Stimulated activated CD8-positive, alpha-beta memory T cell treated with anti-CD3 and anti-CD28 coated beads, Interleukin-2, amount 100 ng/mL, for 1 hour (primary cell): ENCODE data around the gene TTC28.

Source experiments
- DNase-seq, 2 donors: peaks; one replicate each; pipeline ENCODE4 v3.0.0-alpha.2; 2020; ENCODE audit warnings: low read depth in 2 of 2

The TTC28 gene

DNA sequence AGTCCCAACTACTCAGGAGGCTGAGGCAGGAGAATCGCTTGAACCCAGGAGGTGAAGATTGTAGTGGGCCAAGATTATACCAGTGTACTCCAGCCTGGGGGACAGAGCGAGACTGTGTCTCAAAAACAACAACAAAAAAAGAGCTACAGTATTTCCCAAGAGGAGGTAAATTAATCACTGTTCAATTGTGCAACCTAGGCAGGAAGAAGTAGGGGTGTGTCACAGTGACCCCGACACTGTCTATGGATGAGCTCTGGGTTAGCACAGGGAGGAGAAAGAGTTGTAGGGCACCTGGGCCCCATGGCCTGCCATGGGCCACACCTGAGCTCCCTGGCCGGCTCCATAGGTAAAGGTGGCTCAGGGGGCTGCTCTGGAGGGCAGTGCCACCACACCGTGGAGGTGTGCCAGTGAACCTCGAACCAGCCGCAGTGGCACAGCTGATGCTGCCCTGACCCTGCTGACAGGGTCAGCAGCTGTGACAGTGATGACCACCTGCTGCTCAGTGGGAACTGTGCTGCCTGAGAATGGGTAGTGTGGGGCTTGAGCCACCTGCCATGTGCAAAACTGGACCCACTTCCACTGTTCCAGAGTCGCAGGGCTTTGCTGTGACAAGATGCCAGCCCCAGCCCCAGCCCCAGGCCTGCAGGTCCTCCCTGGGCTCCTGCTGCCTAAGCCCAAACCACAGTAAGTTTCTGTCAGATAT is 676.6 kb downstream of the TTC28 start:
- no peak for DNase-seq

DNA sequence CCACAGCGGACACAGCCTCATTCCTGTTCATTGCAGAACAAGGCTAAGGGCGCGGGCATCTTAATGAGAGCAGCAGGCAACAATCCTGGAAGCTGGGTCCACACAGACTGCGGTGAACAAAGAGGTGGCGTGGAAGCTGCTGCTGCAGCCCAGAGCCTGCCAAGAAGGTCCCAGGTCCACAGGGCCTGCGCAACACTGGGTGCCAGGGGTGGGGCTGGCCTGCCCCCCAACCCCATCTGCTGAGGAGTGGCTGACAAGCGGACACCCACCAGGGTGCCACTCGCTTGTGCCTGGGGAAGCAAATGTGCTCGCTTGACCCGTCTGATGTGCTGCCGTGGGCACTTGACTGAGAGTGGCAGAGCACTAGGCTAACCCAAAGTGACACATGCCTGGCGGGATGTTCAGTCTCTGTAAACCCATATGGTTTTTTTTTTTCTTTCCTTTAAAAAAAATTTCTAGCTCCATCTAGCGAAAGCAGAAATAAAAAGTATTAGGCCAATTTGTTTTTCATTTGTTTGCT is 677.4 kb downstream of the TTC28 start:
- DNase-seq: no peak

- DNase-seq: no peak
Observed at GRCh38 chr22:28001171-28001835, 678.3 kb downstream of the TTC28 start.

DNA sequence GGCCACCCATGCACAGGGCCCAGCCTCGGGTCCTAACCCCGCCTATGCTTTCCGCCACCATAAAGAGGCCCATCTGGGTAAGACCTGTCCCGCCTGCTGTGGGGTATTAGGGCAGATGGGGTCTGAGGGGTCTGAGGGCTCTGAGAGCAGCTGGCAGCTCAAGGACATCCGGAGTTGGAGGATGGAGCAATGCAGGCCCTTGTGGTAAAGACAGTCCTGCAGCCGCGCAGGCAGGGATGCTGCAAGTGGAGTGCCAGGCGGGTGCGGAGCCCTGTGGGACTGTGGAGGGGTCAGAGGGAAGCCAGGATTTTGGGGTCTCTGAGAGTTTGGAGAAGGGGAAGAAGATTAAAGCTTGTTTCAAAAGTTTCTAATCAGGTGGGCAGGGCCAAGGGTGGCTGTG is 679.3 kb downstream of the TTC28 start:
- no peak for DNase-seq

DNA sequence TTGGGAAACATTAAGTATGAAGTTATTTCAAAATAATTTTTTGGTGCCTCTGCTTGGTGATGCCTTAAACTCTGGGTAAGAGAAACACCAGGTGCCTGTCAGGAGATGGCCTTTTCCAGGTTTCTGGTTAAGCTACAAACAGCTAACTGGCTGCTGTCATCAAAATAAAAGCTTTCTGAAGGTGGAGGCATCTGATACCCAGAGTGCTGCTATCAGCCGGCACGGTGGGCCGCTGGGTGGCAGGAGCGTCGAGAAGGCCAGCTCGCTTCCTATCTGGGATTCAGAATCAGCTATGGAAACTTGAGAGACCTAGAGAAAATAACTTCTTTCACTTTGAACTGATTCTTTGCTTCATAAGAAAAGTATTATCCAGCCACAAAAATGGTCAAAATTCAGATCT is 679.8 kb downstream of the TTC28 start:
- DNase-seq: no peak

DNA sequence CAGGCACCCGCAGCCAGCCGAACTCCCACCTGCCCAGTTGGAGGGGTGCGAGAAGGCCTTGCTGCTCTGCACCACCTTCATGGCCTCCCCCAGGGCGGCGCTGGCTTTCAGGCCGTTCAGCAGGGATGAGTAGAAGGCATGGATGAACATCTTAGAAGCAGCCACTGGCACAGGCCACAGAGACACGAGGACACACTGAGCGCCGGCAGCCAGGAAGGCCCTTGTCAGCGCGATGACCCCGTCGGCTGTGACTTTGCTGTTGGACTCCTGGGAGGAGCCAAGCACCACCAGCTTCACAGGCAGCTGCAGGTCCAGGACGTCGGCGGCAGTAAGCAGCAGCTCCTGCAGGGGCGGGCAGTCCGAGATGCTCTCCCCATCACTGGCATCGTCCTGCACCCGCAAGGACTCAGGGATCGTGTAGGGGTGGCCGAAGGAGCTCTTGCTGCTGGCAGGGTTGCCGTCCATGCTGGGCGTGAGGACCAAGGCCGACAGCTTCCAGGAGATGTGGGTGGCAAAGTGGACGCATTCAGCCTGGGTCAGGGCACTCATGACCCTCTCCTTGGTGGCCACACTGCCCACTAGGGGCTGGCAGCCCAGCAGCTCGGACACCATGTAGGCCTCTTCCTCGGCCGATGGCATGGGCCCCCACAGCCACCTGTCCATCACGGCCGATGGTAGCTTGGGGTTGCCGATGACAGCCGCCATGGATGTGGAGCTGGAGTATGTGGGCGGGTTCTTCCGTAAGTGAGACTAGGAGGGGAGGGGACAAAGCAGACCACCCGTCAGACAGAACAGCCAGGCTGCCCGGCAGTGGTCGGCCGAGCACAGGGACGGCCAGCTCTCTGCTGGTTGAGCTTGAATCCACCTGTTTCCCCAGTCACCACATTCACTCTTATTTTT is 680.9 kb downstream of the TTC28 start:
- no peak for DNase-seq

DNA sequence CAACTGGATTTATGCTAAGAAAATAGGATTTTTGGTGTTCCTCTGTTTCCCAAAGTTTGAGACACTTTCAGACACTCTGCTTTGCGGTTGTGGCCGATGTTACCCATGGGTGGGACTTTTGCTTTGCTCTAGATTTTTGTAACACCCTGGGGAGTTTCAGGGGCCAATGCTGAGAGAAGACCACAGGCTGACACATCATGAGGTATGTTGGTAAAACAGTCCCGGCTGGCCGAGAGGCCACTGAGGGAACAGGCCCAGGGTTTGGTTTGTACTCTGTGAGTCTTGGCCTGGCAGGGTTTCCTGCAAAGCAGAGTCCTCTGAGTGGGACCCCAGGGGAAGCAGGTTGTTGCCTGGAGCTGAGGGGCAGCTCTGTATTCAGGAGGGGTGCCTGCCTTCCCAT is 682.1 kb downstream of the TTC28 start:
- DNase-seq: no peak

DNA sequence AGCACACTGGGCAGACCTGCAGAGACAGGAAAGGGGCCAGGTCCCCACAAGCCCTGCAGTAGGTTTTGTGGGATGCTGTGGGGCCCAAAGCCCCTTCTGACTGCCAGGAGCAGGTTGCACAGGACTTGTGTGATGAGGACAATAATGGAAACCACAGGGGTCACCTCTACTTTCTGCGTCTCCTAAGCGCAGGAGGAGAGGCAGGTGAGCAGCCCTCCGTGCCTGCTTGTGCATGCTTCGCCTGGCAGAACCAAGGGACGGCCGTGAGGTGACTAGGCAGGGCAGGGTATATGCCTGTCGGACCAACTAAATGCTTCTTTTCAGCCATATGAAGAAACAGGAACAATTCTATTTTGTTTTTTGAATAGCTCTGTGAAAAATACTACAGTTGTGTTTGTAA is 682.7 kb downstream of the TTC28 start:
- no peak for DNase-seq

DNA sequence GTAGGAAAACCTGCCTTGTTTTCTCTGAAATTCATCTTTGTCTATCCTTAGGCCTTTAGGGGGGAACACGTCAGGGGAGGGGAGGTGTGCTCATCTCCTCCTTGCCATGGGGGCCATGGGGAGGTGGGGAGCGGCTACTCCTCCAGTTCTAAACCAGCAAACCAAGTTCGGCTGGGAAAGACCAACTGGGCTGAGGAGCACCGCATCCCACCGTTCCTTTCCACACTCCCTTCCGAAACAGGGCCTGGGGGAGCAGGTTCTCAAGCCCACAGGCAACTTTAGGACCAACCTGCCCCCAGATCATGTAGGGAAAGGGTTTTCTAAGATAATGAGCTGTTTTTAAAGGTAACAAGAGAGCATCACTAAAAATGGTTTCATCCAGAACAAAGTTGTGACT is 683.1 kb downstream of the TTC28 start:
- no peak for DNase-seq

- no peak for DNase-seq
Observed at GRCh38 chr22:27995801-27996528, 683.7 kb downstream of the TTC28 start.

DNA sequence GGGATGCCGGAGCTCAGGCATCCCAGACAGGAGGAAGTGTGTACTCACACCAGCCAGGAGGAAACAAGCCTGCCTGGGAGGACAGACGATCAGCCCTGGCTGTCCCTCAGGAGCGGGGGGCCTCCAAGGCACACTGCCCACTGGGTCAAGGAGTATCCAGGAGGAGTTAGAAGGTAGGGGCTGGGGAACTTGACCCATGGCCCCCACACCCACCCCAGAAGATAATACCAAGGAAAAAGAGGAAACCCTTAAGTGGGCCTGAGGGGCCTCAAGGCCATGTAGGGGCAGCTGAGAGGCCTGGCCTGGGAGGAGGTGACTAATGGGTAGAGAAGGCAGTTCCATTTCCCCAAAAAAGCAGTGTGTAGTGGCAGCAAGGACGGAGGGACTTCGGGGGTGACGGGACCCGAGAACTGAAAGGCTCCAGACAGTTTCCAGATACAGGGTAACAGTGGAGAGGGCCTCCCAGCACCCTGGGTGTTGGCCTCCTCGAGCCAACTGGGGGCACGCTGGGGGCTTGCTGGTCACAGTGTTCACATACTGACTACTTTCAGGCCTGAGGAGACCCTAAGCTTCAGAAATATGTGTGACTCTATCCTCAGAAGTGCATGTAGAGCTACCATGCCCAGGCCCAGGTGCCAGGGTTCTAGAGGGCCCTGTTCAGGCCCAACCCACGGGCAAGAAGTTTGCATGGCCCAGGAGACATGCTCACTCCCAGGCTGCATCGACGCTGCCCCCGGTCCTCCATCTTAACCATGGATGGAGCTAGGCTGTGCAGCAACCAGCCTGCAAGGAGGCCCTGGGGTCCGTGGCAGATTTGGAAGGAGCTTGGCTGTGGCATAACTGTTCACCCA is 684.9 kb downstream of the TTC28 start:
- no peak for DNase-seq

GRCh38 chr22:27993774-27994350 is 685.8 kb downstream of the TTC28 start:
- no peak for DNase-seq

DNA sequence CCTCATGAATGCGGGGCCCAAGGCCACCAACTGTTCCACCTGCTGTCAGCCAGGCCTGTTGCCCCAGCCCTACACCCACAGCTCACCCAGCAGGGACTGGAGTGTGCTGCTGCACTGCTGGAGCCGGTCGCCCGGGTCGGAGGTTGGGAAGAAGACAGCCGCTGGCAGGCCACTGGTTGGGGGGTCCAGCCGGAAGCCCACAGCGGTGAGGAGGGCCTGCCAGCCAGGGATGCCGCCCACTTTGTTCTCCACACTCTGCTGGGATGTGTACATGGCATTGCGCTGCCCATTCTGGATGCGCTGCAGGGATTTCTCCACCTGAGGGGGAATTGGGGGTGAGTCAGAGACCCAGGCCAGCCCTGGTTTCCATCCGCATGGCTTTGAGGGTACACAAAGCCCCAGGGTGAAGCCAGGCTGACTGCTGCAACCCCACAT is 686.4 kb downstream of the TTC28 start:
- no peak for DNase-seq

DNA sequence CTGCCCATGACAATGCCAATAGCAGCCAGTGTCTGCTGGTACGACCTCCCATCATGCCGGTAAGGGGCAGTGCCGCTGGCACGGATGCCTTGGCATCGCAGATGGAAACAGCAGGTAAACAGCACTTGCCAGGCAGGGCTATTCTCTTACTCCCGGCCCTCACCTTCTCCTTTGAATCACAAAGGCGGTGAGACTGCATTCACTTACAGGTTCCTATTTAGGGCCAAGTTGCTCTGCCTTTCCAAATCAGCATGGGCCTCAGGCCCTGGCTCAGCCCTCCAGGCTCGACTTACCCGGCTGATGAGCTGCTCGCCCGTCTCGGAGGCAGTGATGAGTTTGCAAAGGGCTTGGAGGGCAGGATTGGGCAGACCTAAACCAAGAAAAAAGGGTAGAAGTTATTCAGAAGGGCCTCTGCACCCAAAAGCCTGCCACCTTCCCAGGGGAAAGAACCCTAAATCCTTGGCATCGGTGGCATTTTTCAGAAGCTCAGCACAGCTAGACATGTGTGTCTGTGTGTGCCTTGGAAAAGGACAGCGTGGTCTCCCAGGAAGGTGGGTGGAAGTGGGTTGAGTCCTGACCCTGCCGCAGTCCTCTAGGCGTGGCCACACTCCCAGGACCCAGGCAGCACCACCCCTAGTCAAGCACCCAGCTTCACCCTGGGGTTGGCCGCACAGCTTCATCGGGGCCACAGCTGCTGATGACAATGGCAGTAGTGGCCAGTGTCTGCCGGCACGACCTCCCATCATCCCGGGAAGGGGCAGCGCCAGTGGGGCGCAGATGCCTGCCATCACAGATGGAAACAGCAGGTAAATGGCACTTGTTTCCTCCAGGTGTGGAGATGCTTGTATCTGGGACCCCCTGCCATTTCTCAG is 687.1 kb downstream of the TTC28 start:
- DNase-seq: no peak

GRCh38 chr22:27991586-27992293 is 687.9 kb downstream of the TTC28 start:
- no peak for DNase-seq

GRCh38 chr22:27990879-27991278 is 688.8 kb downstream of the TTC28 start:
- DNase-seq: no peak

DNA sequence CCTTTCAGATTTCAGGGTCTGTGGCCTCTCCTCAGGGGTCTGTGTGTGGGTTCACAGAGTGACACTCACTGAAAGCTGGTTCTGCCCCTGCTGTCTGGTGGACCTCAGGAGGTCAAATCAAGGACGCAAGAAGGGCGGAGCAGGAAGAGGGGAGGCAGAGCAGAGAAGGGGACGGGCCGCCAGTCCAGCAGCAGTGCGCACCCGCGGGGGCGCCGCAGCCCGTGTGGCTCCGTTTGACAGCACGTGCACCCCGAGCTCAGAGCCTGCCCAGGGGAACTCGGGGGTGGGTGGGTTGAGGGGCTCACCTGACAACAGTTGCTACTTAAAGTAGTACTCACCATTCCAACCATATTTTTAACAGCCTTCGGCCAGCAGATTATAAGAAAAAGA is 689.2 kb downstream of the TTC28 start:
- DNase-seq: no peak

DNA sequence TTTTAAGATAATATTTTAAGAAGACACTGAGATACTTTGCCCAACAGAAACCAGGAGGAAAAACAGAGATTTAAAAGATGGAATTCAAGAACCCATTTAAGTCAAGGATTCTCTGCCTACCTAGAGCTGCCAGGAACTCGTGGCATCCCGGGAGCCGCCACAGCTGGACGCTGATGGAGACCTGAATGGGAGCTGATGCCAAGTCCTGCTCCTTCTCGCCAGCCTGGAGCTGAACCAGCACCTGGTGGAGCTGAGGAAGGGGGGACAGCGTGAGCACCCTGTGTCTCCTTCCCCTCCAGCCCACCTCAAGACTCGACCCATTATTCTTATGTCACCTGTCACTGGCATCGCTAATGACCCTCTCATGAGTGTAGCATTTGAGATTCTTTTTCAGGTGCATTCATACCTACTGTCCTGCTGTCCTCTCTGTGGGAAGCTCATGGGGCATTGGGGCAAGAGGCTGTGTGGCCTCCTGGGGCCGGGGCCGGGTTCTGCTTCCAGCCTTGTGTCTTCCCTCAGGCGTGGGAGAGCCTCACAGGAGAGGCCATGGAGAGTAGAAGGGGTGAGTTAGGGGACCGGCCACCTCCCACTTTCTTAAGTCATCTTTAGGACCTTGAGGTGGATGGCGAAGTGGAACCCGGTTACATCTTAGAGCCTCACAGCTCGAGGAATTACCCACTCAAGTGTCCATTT is 689.7 kb downstream of the TTC28 start:
- DNase-seq: no peak
